D341Med (cell line): Measurements from ENCODE around the gene LCN2.

Source experiments
- DNase-seq: peaks from one replicate; pipeline ENCODE4 v3.0.0; 2012; ENCODE audit warnings: low spot score

The LCN2 gene

GRCh38 chr9:128115187-128116103 is 33.8 kb upstream of the LCN2 start:
- DNase-seq = no peak

- no peak for DNase-seq
These were observed 32.9 kb upstream of the LCN2 start for GRCh38 chr9:128116104-128117083.

GRCh38 chr9:128117613-128118471 is 31.4 kb upstream of the LCN2 start:
- peak; percentile 89 for DNase-seq

GRCh38 chr9:128118472-128118857 is 30.8 kb upstream of the LCN2 start:
- no peak for DNase-seq

GRCh38 chr9:128118971-128119665 is 30.1 kb upstream of the LCN2 start:
- DNase-seq = no peak

- no peak for DNase-seq
These were observed 29.1 kb upstream of the LCN2 start for GRCh38 chr9:128120061-128120740.

GRCh38 chr9:128120741-128121465 is 28.4 kb upstream of the LCN2 start:
- DNase-seq = no peak

GRCh38 chr9:128121466-128121810 is 27.8 kb upstream of the LCN2 start:
- DNase-seq = no peak

- no peak for DNase-seq
These were observed 27.1 kb upstream of the LCN2 start for GRCh38 chr9:128121924-128122808.

- no peak for DNase-seq
These were observed 26.5 kb upstream of the LCN2 start for GRCh38 chr9:128122809-128123175.

- no peak for DNase-seq
These were observed 25.7 kb upstream of the LCN2 start for GRCh38 chr9:128123451-128124080.

GRCh38 chr9:128124451-128124850 is 24.8 kb upstream of the LCN2 start:
- DNase-seq = no peak

GRCh38 chr9:128124873-128125579 is 24.2 kb upstream of the LCN2 start:
- DNase-seq = peak; percentile 71

- DNase-seq = no peak
These were observed 23.5 kb upstream of the LCN2 start for GRCh38 chr9:128125580-128126354.

- peak; percentile 89 for DNase-seq
These were observed 21.7 kb upstream of the LCN2 start, which contains the start of gene PTGES2 for GRCh38 chr9:128127568-128127989. Gene PTGES2 (minus strand): TSS chr9:128127729. CDS start chr9:128127717, 12 bp downstream.

GRCh38 chr9:128127990-128128835 is 21.0 kb upstream of the LCN2 start:
- peak; percentile 94 for DNase-seq
